CD4-positive, alpha-beta T cell (primary cell): ENCODE results near the gene PHLDB1. TPM values are rescaled to one million over a fixed set of nuclear protein-coding genes. Genes with fewer than 3 reads are reported as not detected.

Source experiments
- ATAC-seq: fragments of 200-7000 bp; cut with Tn5 transposase; one replicate; pipeline ENCODE4 v1.10.0; 2022; ENCODE audit warnings: mild to moderate bottlenecking; ENCODE audit not compliant: poor library complexity
- CTCF ChIA-PET: fragments of 350-600 bp; sonication (Branson Sonifier 250); formaldehyde crosslinking; loops from one replicate; lab custom pipeline; 2021; ENCODE audit warnings: antibody characterized with exemption, inconsistent platforms; lab: Charles Lee
- POLR2A ChIA-PET: fragments of 350-600 bp; sonication (Branson Sonifier 250); formaldehyde crosslinking; loops from one replicate; lab custom pipeline; 2021; ENCODE audit warnings: antibody characterized with exemption, inconsistent platforms; lab: Charles Lee
- DNase-seq, 14 experiments: peaks; one replicate each; pipeline ENCODE4 v3.0.0-alpha.2; 2013 to 2020; ENCODE audit warnings: mixed read lengths in 2 of 14
- H3K27ac ChIP-seq, 2 donors: one replicate each; pipeline versions ENCODE4 v1.5.1 to v1.7.0; 2013; ENCODE audit warnings: low read length in 2 of 2, low read depth in 1 of 2, mild to moderate bottlenecking in 1 of 2
- H3K27me3 ChIP-seq, 2 experiments: 1 replicate in 1 of 2; 2 replicates in 1 of 2; pipeline versions ENCODE4 v1.6.1 to v1.7.0; 2013; ENCODE audit warnings: low read length in 2 of 2, control low read depth in 1 of 2, mild to moderate bottlenecking in 1 of 2, moderate library complexity in 1 of 2; ENCODE audit not compliant: insufficient read depth in 2 of 2, control insufficient read depth in 1 of 2
- H3K36me3 ChIP-seq: one replicate; pipeline ENCODE4 v1.6.1; 2013; ENCODE audit warnings: low read length, control low read depth; ENCODE audit not compliant: insufficient read depth
- H3K4me1 ChIP-seq: one replicate; pipeline ENCODE4 v1.6.1; 2013; ENCODE audit warnings: low read length, control low read depth; ENCODE audit not compliant: insufficient read depth
- H3K4me3 ChIP-seq: one replicate; pipeline ENCODE4 v1.5.1; 2013; ENCODE audit warnings: mild to moderate bottlenecking, low read length, moderate library complexity
- H3K9me3 ChIP-seq, 2 experiments: 1 replicate in 1 of 2; 2 replicates in 1 of 2; pipeline versions ENCODE4 v1.6.1 to v1.7.0; 2013; ENCODE audit warnings: low read length in 2 of 2, mild to moderate bottlenecking in 2 of 2, control low read depth in 1 of 2, moderate library complexity in 1 of 2; ENCODE audit not compliant: control insufficient read depth in 1 of 2, insufficient read depth in 1 of 2
- H3K27ac Mint-ChIP-seq: one replicate; pipeline ENCODE4 v1.8.0; 2020; ENCODE audit warnings: mixed read lengths
- H3K27me3 Mint-ChIP-seq: one replicate; pipeline ENCODE4 v1.8.0; 2021; ENCODE audit warnings: mixed read lengths
- H3K36me3 Mint-ChIP-seq: one replicate; pipeline ENCODE4 v1.8.0; 2021; ENCODE audit warnings: low read depth, mixed read lengths
- H3K4me1 Mint-ChIP-seq: one replicate; pipeline ENCODE4 v1.8.0; 2021; ENCODE audit warnings: low read depth, mixed read lengths
- H3K4me3 Mint-ChIP-seq: one replicate; pipeline ENCODE4 v1.8.0; 2020; ENCODE audit warnings: mild to moderate bottlenecking, mixed read lengths
- H3K9me3 Mint-ChIP-seq: one replicate; pipeline ENCODE4 v1.8.0; 2020; ENCODE audit warnings: mixed read lengths
- CTCF ChIP-seq: fragments of 200-600 bp; IDR thresholded peaks from one replicate; pipeline ENCODE4 v1.8.0; 2022; ENCODE audit warnings: antibody characterized with exemption, mild to moderate bottlenecking
- intact Hi-C, 2 experiments: fragments of 100-400 bp; cut with DNase I in 1 of 2; cut with micrococcal nuclease in 1 of 2; formaldehyde crosslinking; loops; one replicate each; pipeline versions ENCODE4 v1.15.1 to v1.9.0; 2023 to 2025; cut with DNase I, micrococcal nuclease
- total RNA-seq, 174 experiments: library from RNA in 2 of 174; stranded (reverse) in 2 of 174; gene quantifications; one replicate each; pipeline ENCODE4 v1.2.3 and lab custom pipeline; 2021 to 2026

The PHLDB1 gene
- total RNA-seq, 2 experiments from 2014 or later, result 1.8 to 2.3 TPM

GRCh38 chr11:118688851-118689502 lies 81.6 kb downstream of the PHLDB1 start:
- H3K27ac Mint-ChIP-seq, result no peak overlapping the region
- Histone ChIP-seq H3K27ac (no peak overlapping the region), H3K36me3 (no peaks in the 10 kb centered on the region), H3K4me1 (peaks cover 55% of the 10 kb centered on the region), H3K4me3 (no peak overlapping the region), H3K27me3 (no peaks in the 10 kb centered on the region), H3K9me3 (peaks cover 0 to 3% of the 10 kb centered on the region in 2 experiments)
- DNase-seq (no peak), ATAC-seq (no peak)
- ChIA-PET CTCF (interaction anchor here (0.9 to 2.6 kb wide), 13 partner anchors 11 to 268 kb away, joined by 3 to 21 read pairs (median 8); partner anchors contain the start of genes DDX6 and UPK2), POLR2A (interaction anchor here (0.6 to 1.9 kb wide), 7 partner anchors 16 to 253 kb away, joined by 3 to 25 read pairs (median 5); partner anchors contain the start of genes DDX6 and KMT2A)
- H3K9me3 Mint-ChIP-seq, result no peaks in the 10 kb centered on the region
- no peak overlapping the region for H3K4me3 Mint-ChIP-seq
- TF ChIP-seq CTCF, result no peak
- no peaks in the 10 kb centered on the region for H3K27me3 Mint-ChIP-seq
- H3K36me3 Mint-ChIP-seq, result no peaks in the 10 kb centered on the region
- H3K4me1 Mint-ChIP-seq, result peaks cover 54% of the 10 kb centered on the region
- intact Hi-C loops, result loop anchor here in 1 of 2 experiments (5.0 kb wide), 1 partner anchor 208 kb away; no protein-coding TSS in a partner anchor

- Histone ChIP-seq H3K27ac (no peak overlapping the region), H3K9me3 (peaks cover 0 to 6% of the 10 kb centered on the region in 2 experiments), H3K36me3 (no peaks in the 10 kb centered on the region), H3K4me1 (peaks cover 60% of the 10 kb centered on the region), H3K27me3 (no peaks in the 10 kb centered on the region), H3K4me3 (peak overlapping the region; percentile 46)
- no peaks in the 10 kb centered on the region for H3K27me3 Mint-ChIP-seq
- DNase-seq (peak in 2 of 14 experiments; percentile 17 to 49), ATAC-seq (no peak)
- H3K9me3 Mint-ChIP-seq, result no peaks in the 10 kb centered on the region
- peaks cover 57% of the 10 kb centered on the region for H3K4me1 Mint-ChIP-seq
- no peak overlapping the region for H3K27ac Mint-ChIP-seq
- H3K4me3 Mint-ChIP-seq, result no peak overlapping the region
- intact Hi-C loops, result loop anchor here in 1 of 2 experiments (5.0 kb wide), 1 partner anchor 208 kb away; no protein-coding TSS in a partner anchor
- no peaks in the 10 kb centered on the region for H3K36me3 Mint-ChIP-seq
- CTCF ChIA-PET, result interaction anchor here (0.6 to 2.6 kb wide), 50 partner anchors 10 to 308 kb away, joined by 3 to 21 read pairs (median 4); partner anchors contain the start of genes CENATAC, CXCR5, DDX6 and UPK2
- POLR2A ChIA-PET, result interaction anchor here (0.6 to 1.9 kb wide), 14 partner anchors 10 to 254 kb away, joined by 3 to 25 read pairs (median 4); partner anchors contain the start of genes DDX6 and KMT2A
- TF ChIP-seq CTCF, result no peak
Measured at GRCh38 chr11:118689503-118689851, 82.1 kb downstream of the PHLDB1 start.

GRCh38 chr11:118689852-118690552 lies 82.6 kb downstream of the PHLDB1 start:
- Mint-ChIP-seq H3K27ac (peak overlapping the region; percentile 69), H3K4me1 (peaks cover 61% of the 10 kb centered on the region), H3K27me3 (no peaks in the 10 kb centered on the region), H3K36me3 (no peaks in the 10 kb centered on the region), H3K4me3 (peak overlapping the region; percentile 77), H3K9me3 (no peaks in the 10 kb centered on the region)
- Histone ChIP-seq H3K27ac (no peak overlapping the region), H3K27me3 (no peaks in the 10 kb centered on the region), H3K9me3 (peaks cover 0 to 6% of the 10 kb centered on the region in 2 experiments), H3K36me3 (no peaks in the 10 kb centered on the region), H3K4me1 (peaks cover 65% of the 10 kb centered on the region), H3K4me3 (peak overlapping the region; percentile 46)
- intact Hi-C loops, result loop anchor here (1.0 to 10.0 kb wide), 6 partner anchors 57 to 266 kb away; partner anchors contain the start of genes UPK2 (in 2 of the 2) and DDX6 (in 1 of the 2)
- peak; percentile 88 for ATAC-seq
- CTCF ChIA-PET, result interaction anchor here (0.6 to 2.6 kb wide), 50 partner anchors 9 to 308 kb away, joined by 3 to 21 read pairs (median 4); partner anchors contain the start of genes CENATAC, CXCR5, DDX6 and UPK2
- POLR2A ChIA-PET, result interaction anchor here (0.6 to 1.9 kb wide), 13 partner anchors 10 to 240 kb away, joined by 3 to 25 read pairs (median 4); partner anchors contain the start of gene DDX6
- DNase-seq, result peak; percentile 72 to 92 (median 82)
- TF ChIP-seq CTCF, result peak; percentile 100
